CD4-positive, alpha-beta memory T cell (primary cell): ENCODE measurements around the gene DTHD1. TPM values are rescaled to one million over a fixed set of nuclear protein-coding genes. Genes with fewer than 3 reads are reported as not detected.
A peak's percentile ranks its signal among the peaks of the same experiment; 100 is the strongest.

Experiments
- CTCF ChIA-PET: fragments of 350-600 bp; sonication (Branson Sonifier 250); formaldehyde crosslinking; loops from one replicate; lab custom pipeline; 2021; ENCODE audit warnings: inconsistent platforms; ENCODE audit not compliant: partially characterized antibody; lab: Charles Lee
- POLR2A ChIA-PET: fragments of 350-600 bp; sonication (Branson Sonifier 250); formaldehyde crosslinking; loops from one replicate; lab custom pipeline; 2021; ENCODE audit not compliant: partially characterized antibody; lab: Charles Lee
- DNase-seq, 5 donors: peaks; one replicate each; pipeline versions ENCODE4 v3.0.0 to v3.0.0-alpha.2; 2020 to 2022; ENCODE audit warnings: mixed read lengths in 1 of 5
- H3K27ac ChIP-seq: one replicate; pipeline ENCODE4 v1.7.0; 2013; ENCODE audit warnings: low read depth, low read length
- H3K27me3 ChIP-seq: 2 replicates; pipeline ENCODE4 v1.7.0; 2013; ENCODE audit warnings: mild to moderate bottlenecking, low read length, moderate library complexity; ENCODE audit not compliant: insufficient read depth
- H3K36me3 ChIP-seq: 2 replicates; pipeline ENCODE4 v1.7.0; 2013; ENCODE audit warnings: mild to moderate bottlenecking, low read length, moderate library complexity; ENCODE audit not compliant: insufficient read depth
- H3K4me1 ChIP-seq: 2 replicates; pipeline ENCODE4 v1.7.0; 2013; ENCODE audit warnings: mild to moderate bottlenecking, low read length, moderate library complexity; ENCODE audit not compliant: insufficient read depth
- H3K4me3 ChIP-seq, 2 donors: one replicate each; pipeline ENCODE4 v1.7.0; 2013; ENCODE audit warnings: low read length in 2 of 2, mild to moderate bottlenecking in 1 of 2
- H3K9me3 ChIP-seq, 2 donors: one replicate each; pipeline ENCODE4 v1.7.0; 2013; ENCODE audit warnings: low read length in 2 of 2, control low read depth in 1 of 2; ENCODE audit not compliant: control insufficient read depth in 1 of 2
- H3K27ac Mint-ChIP-seq, 7 donors: one replicate each; pipeline ENCODE4 v1.8.0; 2020 to 2021; ENCODE audit warnings: mixed read lengths in 7 of 7, mild to moderate bottlenecking in 6 of 7, inconsistent platforms in 3 of 7, moderate library complexity in 3 of 7
- H3K27me3 Mint-ChIP-seq, 2 donors: one replicate each; pipeline ENCODE4 v1.8.0; 2020 to 2021; ENCODE audit warnings: mixed read lengths in 2 of 2
- H3K36me3 Mint-ChIP-seq, 2 donors: one replicate each; pipeline ENCODE4 v1.8.0; 2020 to 2021; ENCODE audit warnings: mixed read lengths in 2 of 2, inconsistent platforms in 1 of 2, mild to moderate bottlenecking in 1 of 2
- H3K4me1 Mint-ChIP-seq, 4 donors: one replicate each; pipeline ENCODE4 v1.8.0; 2020 to 2021; ENCODE audit warnings: mixed read lengths in 4 of 4, mild to moderate bottlenecking in 1 of 4
- H3K4me3 Mint-ChIP-seq, 8 donors: one replicate each; pipeline ENCODE4 v1.8.0; 2020 to 2021; ENCODE audit warnings: mixed read lengths in 8 of 8, mild to moderate bottlenecking in 7 of 8, moderate library complexity in 6 of 8, inconsistent platforms in 3 of 8
- H3K9me3 Mint-ChIP-seq, 8 donors: one replicate each; pipeline ENCODE4 v1.8.0; 2020 to 2021; ENCODE audit warnings: mixed read lengths in 8 of 8, mild to moderate bottlenecking in 5 of 8, inconsistent platforms in 3 of 8, moderate library complexity in 1 of 8
- intact Hi-C: fragments of 100-400 bp; cut with micrococcal nuclease; formaldehyde crosslinking; loops from one replicate; pipeline ENCODE4 v1.15.1; 2023
- polyA plus RNA-seq, 2 donors: library from polyadenylated mRNA; unstranded; fragments of 300-500 nt; fragmentation: Illumina TruSeq; gene quantifications; one replicate each; pipeline ENCODE4 v1.2.3, GENCODE V29; 2021
- total RNA-seq, 2 experiments: library from RNA; stranded (reverse); gene quantifications; one replicate each; pipeline ENCODE4 v1.2.3, GENCODE V29; 2021

DTHD1 gene
- total and polyA plus RNA-seq, 4 experiments from 2014 or later, result 0.16 to 1.4 (median 1.2) TPM; not detected in 1

DNA sequence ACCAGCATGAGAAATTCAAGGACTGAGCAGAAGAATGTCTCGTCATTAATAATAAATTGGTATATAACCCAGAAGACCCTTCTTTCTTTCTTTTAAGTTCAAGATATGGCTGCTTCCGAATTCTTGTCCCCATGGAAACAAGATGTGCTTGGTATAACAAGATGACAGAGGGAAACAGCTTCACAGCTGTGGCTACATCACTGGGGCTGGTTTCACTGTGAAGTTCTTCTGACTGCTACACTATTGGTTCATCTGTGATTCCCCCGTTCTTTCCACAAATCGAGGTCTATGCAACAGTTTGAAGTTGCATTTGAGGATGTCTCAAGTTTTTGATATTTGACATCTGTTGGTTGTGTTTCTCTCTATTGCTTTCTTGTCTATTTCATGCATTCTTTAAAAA is 12.3 kb upstream of the DTHD1 start:
- H3K4me1 Mint-ChIP-seq, result peaks cover 21 to 36% (median 27%) of the 10 kb centered on the region in 4 donors
- H3K27me3 ChIP-seq, result no peaks in the 10 kb centered on the region
- peak overlapping the region in 4 of 8 donors; percentile 9 to 51 (median 39) for H3K4me3 Mint-ChIP-seq
- H3K9me3 ChIP-seq, result no peaks in the 10 kb centered on the region
- no peak overlapping the region for H3K4me3 ChIP-seq
- intact Hi-C loops, result loop anchor here (1.0 to 2.0 kb wide), 2 partner anchors 14 to 18 kb away; no protein-coding TSS in a partner anchor
- H3K4me1 ChIP-seq, result peaks cover 26% of the 10 kb centered on the region
- peak; percentile 56 to 81 (median 76) for DNase-seq
- H3K36me3 ChIP-seq, result no peaks in the 10 kb centered on the region
- peak overlapping the region; percentile 76 to 94 (median 89) for H3K27ac Mint-ChIP-seq
- H3K27ac ChIP-seq, result peak overlapping the region; percentile 44
- ChIA-PET POLR2A (interaction anchor here (1.1 to 2.8 kb wide), 7 partner anchors 12 to 65 kb away, joined by 3 to 21 read pairs (median 5); partner anchors contain the start of genes ARAP2 and DTHD1), CTCF (interaction anchor here (1.8 to 2.8 kb wide), 2 partner anchors 14 to 25 kb away, joined by 5 to 14 read pairs; partner anchors contain the start of gene ARAP2)
- no peaks in the 10 kb centered on the region for H3K27me3 Mint-ChIP-seq
- no peaks in the 10 kb centered on the region for H3K9me3 Mint-ChIP-seq
- H3K36me3 Mint-ChIP-seq, result no peaks in the 10 kb centered on the region

DNA sequence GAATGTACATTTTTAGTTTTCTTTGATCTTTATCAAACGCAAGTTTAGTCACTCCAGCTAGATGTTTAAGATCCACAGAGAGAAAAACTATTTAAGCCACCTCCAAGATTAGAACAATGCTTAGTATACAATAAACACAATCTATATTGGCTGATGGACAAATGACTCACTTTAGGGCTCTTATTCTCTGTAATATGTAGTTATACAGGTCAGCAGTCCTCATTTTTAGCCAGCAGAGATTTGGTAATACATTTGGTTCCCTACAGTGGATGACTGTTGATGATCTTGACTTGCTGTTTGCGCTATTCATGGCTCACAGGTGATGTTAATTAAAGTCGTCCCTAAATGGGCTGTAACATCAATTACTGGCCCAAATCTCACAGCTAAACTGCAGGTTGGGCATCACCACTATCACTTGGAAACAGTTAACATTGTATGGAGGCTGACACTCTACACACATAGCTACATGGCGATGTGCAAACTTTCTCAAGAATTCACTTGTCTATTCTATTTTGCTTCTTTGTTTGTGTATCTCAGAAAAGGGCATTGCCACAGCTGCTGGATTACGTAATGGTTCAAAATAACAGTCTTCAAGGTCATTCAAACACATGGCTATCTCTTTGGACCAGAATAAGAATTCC is 11.8 kb upstream of the DTHD1 start:
- H3K27ac Mint-ChIP-seq, result peak overlapping the region; percentile 76 to 94 (median 89)
- no peaks in the 10 kb centered on the region for H3K9me3 Mint-ChIP-seq
- no peak overlapping the region for H3K4me3 ChIP-seq
- no peaks in the 10 kb centered on the region for H3K27me3 ChIP-seq
- peaks cover 26% of the 10 kb centered on the region for H3K4me1 ChIP-seq
- H3K27me3 Mint-ChIP-seq, result no peaks in the 10 kb centered on the region
- H3K4me1 Mint-ChIP-seq, result peaks cover 21 to 32% (median 26%) of the 10 kb centered on the region in 4 donors
- H3K4me3 Mint-ChIP-seq, result peak overlapping the region in 4 of 8 donors; percentile 9 to 51 (median 38)
- POLR2A ChIA-PET, result interaction anchor here (1.1 to 2.8 kb wide), 4 partner anchors 12 to 25 kb away, joined by 3 to 21 read pairs (median 6); partner anchors contain the start of genes ARAP2 and DTHD1
- CTCF ChIA-PET, result interaction anchor here (1.8 to 2.8 kb wide), 4 partner anchors 10 to 130 kb away, joined by 4 to 14 read pairs (median 6); partner anchors contain the start of gene ARAP2
- H3K9me3 ChIP-seq, result no peaks in the 10 kb centered on the region
- no peaks in the 10 kb centered on the region for H3K36me3 Mint-ChIP-seq
- H3K36me3 ChIP-seq, result no peaks in the 10 kb centered on the region
- peak overlapping the region; percentile 27 for H3K27ac ChIP-seq
- DNase-seq, result no peak
- intact Hi-C loops, result loop anchor here (1.0 to 2.0 kb wide), 2 partner anchors 14 to 17 kb away; no protein-coding TSS in a partner anchor

DNA sequence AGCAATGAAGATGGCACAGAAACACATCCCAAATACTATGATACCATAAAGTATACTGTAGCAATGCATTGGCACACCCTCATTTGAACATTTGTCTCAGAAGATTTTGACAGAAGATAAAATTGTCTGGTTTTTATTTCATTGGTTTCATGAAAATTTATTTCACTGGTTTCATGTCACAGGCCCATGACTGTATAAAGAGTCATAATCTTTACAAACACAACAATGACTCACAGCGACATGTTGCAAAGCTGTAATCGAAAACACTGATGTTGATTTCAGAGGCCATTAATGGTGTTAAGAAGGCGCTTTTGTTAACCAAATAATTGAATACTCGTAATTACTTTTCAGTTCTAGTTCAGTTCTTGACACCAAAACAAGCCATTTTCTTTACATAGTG is 8.1 kb upstream of the DTHD1 start:
- Mint-ChIP-seq H3K27me3 (no peaks in the 10 kb centered on the region), H3K4me1 (peaks cover 13 to 26% (median 15%) of the 10 kb centered on the region in 4 donors)

DNA sequence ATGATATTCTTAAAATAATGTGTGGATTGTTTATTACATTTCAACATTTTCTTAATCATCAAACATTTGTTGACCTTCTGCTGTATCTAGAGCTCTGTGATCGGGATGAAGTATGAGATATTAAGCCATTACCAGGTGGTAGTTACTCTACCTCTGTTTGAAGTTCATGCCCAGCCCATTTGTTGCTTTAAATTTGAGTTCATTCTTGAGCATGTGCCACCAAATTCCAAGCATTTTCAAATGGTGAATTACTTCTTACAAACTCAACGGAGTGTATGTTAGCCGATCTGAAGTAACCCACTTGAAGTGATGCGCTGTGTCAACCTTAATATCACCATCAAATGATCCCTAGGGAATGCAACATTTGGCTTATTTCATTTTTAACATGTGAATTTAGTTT is 7.3 kb upstream of the DTHD1 start:
- Histone ChIP-seq H3K27me3 (no peaks in the 10 kb centered on the region), H3K4me1 (peaks cover 12% of the 10 kb centered on the region), H3K4me3 (no peak overlapping the region), H3K9me3 (no peaks in the 10 kb centered on the region), H3K36me3 (no peaks in the 10 kb centered on the region), H3K27ac (no peak overlapping the region)
- Mint-ChIP-seq H3K36me3 (no peaks in the 10 kb centered on the region), H3K4me3 (no peak overlapping the region), H3K27ac (no peak overlapping the region), H3K9me3 (no peaks in the 10 kb centered on the region), H3K4me1 (peaks cover 6 to 23% (median 15%) of the 10 kb centered on the region in 4 donors), H3K27me3 (no peaks in the 10 kb centered on the region)
- DNase-seq, result no peak
- CTCF ChIA-PET, result no interaction called here
- intact Hi-C loops, result no loop called here
- POLR2A ChIA-PET, result interaction anchor here (1.0 to 2.1 kb wide), 2 partner anchors 9 to 11 kb away, joined by 3 to 7 read pairs; no protein-coding TSS in a partner anchor

More for the DNA sequence above, 8.1 kb upstream of the DTHD1 start:
- Mint-ChIP-seq H3K36me3 (no peaks in the 10 kb centered on the region), H3K4me3 (no peak overlapping the region), H3K27ac (no peak overlapping the region), H3K9me3 (no peaks in the 10 kb centered on the region)
- Histone ChIP-seq H3K4me3 (no peak overlapping the region), H3K4me1 (peaks cover 20% of the 10 kb centered on the region), H3K9me3 (no peaks in the 10 kb centered on the region), H3K27me3 (no peaks in the 10 kb centered on the region), H3K27ac (no peak overlapping the region), H3K36me3 (no peaks in the 10 kb centered on the region)
- no peak for DNase-seq
- intact Hi-C loops, result no loop called here
- CTCF ChIA-PET, result no interaction called here
- POLR2A ChIA-PET, result interaction anchor here (2.1 kb wide), 1 partner anchor 10 kb away, joined by 7 read pairs; no protein-coding TSS in a partner anchor

DNA sequence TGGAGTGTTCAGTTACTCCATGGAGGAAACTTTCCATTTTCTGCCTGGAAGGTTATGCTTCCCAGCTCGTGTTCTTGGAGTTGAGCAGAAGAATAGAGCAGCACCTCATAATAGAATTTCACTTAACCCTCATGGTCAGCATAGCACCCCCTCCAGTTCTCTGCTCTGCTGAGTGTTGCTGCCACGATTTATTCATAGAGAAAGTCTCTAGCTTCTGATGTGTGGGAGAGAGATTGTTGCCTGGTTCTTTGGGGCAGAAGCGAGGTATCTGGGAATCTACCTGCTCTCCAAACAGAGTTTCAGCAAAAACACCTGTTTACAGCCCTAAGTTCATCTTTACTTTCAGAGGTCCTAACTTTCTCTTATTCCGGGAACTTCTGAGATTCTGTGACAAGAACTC is 3.9 kb upstream of the DTHD1 start:
- no peaks in the 10 kb centered on the region for H3K27me3 ChIP-seq
- Mint-ChIP-seq H3K27me3 (no peaks in the 10 kb centered on the region), H3K9me3 (no peaks in the 10 kb centered on the region), H3K4me3 (no peak overlapping the region), H3K36me3 (no peaks in the 10 kb centered on the region), H3K27ac (peak overlapping the region in 4 of 7 donors; percentile 4 to 33 (median 12)), H3K4me1 (peaks cover 0 to 44% (median 22%) of the 10 kb centered on the region in 4 donors)
- POLR2A ChIA-PET, result interaction anchor here (1.1 to 1.3 kb wide), 2 partner anchors 9 to 33 kb away, joined by 3 to 5 read pairs; partner anchors contain the start of gene ARAP2
- no peak overlapping the region for H3K4me3 ChIP-seq
- DNase-seq, result no peak
- intact Hi-C loops, result no loop called here
- H3K9me3 ChIP-seq, result no peaks in the 10 kb centered on the region
- no peak overlapping the region for H3K27ac ChIP-seq
- CTCF ChIA-PET, result interaction anchor here (1.1 kb wide), 1 partner anchor 10 kb away, joined by 5 read pairs; no protein-coding TSS in a partner anchor
- no peaks in the 10 kb centered on the region for H3K36me3 ChIP-seq
- H3K4me1 ChIP-seq, result peaks cover 13% of the 10 kb centered on the region

DNA sequence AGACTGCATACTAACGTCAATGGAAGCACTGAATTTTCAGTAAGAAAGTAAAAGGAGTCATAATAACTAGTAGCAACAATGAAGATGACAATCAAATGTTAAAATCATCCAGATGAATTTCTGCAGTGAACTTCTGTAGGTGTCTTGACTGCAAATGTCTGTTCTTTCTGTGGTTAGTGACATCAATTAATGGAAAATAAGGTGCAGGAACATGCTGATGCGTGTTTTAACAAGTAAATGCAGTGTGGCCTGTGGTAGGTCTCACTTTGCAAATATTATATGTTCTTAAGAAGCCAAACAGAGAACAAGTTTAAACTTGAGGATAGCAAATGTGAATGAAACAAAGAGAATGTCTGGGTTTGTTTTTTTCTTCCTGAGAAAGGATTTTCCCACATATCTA is 2.6 kb upstream of the DTHD1 start:
- Histone ChIP-seq H3K4me1 (peaks cover 13% of the 10 kb centered on the region), H3K36me3 (no peaks in the 10 kb centered on the region), H3K4me3 (no peak overlapping the region), H3K27me3 (no peaks in the 10 kb centered on the region), H3K27ac (no peak overlapping the region), H3K9me3 (no peaks in the 10 kb centered on the region)
- H3K27me3 Mint-ChIP-seq, result no peaks in the 10 kb centered on the region
- H3K36me3 Mint-ChIP-seq, result no peaks in the 10 kb centered on the region
- H3K9me3 Mint-ChIP-seq, result no peaks in the 10 kb centered on the region
- POLR2A ChIA-PET, result no interaction called here
- intact Hi-C loops, result no loop called here
- H3K27ac Mint-ChIP-seq, result peak overlapping the region in 4 of 7 donors; percentile 7 to 72 (median 18)
- H3K4me3 Mint-ChIP-seq, result no peak overlapping the region
- peaks cover under 1 to 45% (median 22%) of the 10 kb centered on the region in 4 donors for H3K4me1 Mint-ChIP-seq
- CTCF ChIA-PET, result no interaction called here
- no peak for DNase-seq

DNA sequence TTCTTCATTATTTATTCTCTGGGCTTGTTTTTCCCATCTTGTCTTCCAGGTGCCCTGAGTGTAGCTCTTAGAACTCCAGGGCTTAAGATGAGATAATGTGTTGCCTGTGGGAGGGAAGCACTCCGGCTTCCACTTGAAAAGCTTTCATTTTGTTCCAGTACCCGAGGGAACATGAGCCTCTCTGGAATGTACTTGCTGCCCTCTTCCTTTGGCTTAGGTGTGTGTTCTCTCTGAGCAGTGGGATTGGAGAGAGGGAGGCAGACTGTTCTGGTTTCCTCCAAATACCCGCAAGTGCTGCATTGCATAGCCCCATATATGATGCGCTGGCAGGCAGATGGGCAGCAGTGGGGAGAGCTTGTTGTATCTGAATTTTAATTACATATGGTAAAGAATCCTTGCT is 861 bp upstream of the DTHD1 start:
- Histone ChIP-seq H3K27me3 (no peaks in the 10 kb centered on the region), H3K27ac (no peak overlapping the region), H3K9me3 (no peaks in the 10 kb centered on the region), H3K36me3 (no peaks in the 10 kb centered on the region), H3K4me1 (peaks cover 31% of the 10 kb centered on the region), H3K4me3 (no peak overlapping the region)
- intact Hi-C loops, result no loop called here
- Mint-ChIP-seq H3K27ac (peak overlapping the region in 6 of 7 donors; percentile 16 to 75 (median 54)), H3K4me1 (peaks cover 16 to 57% (median 25%) of the 10 kb centered on the region in 4 donors), H3K4me3 (peak overlapping the region in 5 of 8 donors; percentile 9 to 41 (median 30)), H3K36me3 (no peaks in the 10 kb centered on the region), H3K27me3 (no peaks in the 10 kb centered on the region), H3K9me3 (no peaks in the 10 kb centered on the region)
- POLR2A ChIA-PET, result interaction anchor here (1.0 to 8.0 kb wide), 4 partner anchors 12 to 37 kb away, joined by 5 to 101 read pairs (median 7); partner anchors contain the start of gene ARAP2
- CTCF ChIA-PET, result interaction anchor here (1.0 kb wide), 1 partner anchor 37 kb away, joined by 5 read pairs; no protein-coding TSS in a partner anchor
- DNase-seq, result no peak
